ENCODE results near the gene SEMA3E.

Gene SEMA3E

DNA sequence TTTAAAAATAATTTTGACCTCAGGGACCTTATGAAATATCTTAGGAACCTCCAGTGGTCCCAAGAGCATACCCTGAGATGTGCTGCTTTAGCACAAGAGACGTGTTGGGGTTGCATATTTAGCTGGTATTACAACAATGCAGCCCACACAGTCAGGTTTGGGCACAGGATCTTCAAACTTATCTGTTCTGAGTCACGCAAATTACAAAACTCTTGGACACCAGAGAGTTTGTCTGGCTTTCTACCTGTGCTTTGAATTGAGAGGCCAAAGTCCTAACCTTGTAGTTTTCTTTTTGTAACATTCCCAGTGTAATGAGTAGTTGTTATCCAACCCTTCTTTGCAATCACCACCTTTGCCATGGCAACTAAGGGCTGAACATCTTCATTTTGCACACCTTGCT is 322.7 kb downstream of the SEMA3E start:
- TF ChIP-seq, protein P1, sequence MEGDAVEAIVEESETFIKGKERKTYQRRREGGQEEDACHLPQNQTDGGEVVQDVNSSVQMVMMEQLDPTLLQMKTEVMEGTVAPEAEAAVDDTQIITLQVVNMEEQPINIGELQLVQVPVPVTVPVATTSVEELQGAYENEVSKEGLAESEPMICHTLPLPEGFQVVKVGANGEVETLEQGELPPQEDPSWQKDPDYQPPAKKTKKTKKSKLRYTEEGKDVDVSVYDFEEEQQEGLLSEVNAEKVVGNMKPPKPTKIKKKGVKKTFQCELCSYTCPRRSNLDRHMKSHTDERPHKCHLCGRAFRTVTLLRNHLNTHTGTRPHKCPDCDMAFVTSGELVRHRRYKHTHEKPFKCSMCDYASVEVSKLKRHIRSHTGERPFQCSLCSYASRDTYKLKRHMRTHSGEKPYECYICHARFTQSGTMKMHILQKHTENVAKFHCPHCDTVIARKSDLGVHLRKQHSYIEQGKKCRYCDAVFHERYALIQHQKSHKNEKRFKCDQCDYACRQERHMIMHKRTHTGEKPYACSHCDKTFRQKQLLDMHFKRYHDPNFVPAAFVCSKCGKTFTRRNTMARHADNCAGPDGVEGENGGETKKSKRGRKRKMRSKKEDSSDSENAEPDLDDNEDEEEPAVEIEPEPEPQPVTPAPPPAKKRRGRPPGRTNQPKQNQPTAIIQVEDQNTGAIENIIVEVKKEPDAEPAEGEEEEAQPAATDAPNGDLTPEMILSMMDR (IDR thresholded peaks at IDR 0.05; ENCODE audit: extremely low read depth, insufficient read depth, missing control alignments), result no peak
- no peak for DNase-seq (ENCODE audit: low spot score)
- in situ Hi-C loops (cut with MboI; ENCODE audit: low pct_unique_long_range_greater_than_20kb, low sequenced_read_pairs, unreplicated experiment), result no loop called here

DNA sequence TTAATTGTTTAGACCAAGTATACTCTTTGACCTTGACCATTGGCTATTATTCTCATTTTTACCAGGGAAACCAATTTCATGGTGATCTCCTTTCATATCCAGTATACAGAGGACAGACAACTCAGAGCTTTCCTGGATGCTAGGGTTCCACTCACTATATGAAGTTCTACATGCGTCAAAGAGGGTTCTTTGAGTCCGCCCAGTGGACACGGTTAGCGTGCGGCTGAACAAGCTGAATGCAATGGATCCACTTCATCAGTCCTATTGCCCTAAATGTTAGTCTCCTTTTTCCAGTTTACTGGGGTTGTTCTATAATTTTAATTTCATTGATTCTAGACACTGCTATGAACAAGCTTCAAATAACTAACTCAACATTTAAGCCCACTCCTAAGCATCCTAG is 323.9 kb downstream of the SEMA3E start:
- TF ChIP-seq, protein P1 (IDR thresholded peaks at IDR 0.05; ENCODE audit: extremely low read depth, insufficient read depth, missing control alignments), result no peak
- in situ Hi-C loops (cut with MboI; ENCODE audit: low pct_unique_long_range_greater_than_20kb, low sequenced_read_pairs, unreplicated experiment), result no loop called here
- DNase-seq (ENCODE audit: low spot score), result no peak

DNA sequence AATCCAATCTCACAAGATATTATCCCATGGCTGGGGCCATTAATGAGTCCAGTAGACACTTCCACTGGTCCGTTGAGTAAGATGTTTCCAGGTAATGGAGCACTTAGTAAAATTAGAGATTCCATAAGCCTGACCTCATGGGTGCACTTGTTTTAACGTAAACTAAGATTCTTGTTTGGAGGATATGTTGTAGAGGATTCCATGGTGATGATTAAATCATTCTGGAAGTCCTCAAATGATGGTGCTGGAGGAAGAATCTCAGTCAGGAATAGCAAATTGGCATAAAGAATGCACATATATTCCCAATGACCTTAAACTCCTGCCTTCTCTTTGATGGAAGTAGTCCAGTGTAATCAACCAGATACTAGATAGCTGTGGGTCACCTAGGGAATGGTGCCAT is 324.3 kb downstream of the SEMA3E start:
- in situ Hi-C loops (cut with MboI; ENCODE audit: low pct_unique_long_range_greater_than_20kb, low sequenced_read_pairs, unreplicated experiment), result no loop called here
- TF ChIP-seq, protein P1 (IDR thresholded peaks at IDR 0.05; ENCODE audit: extremely low read depth, insufficient read depth, missing control alignments), result no peak
- no peak for DNase-seq (ENCODE audit: low spot score)

DNA sequence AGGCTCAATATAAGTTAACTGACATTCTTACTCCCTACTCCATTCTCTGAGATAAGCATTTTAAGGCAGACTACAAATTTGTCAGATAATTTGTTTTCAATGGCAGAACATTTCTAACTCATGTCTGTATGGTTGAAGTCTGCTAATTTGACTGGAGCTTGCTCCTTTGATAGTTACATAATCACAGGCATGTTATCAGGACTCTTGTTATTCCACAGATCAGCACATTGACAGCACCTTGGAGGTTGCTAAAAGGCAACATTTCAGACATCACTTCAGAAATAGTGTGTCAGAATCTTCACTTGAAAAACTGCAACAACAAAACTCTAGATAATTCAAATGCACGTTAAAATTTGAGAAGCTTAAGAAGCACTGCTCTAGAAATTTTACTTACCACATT is 327.9 kb downstream of the SEMA3E start:
- in situ Hi-C loops (cut with MboI; ENCODE audit: low pct_unique_long_range_greater_than_20kb, low sequenced_read_pairs, unreplicated experiment), result no loop called here
- DNase-seq (ENCODE audit: low spot score), result no peak
- TF ChIP-seq, protein P1 (IDR thresholded peaks at IDR 0.05; ENCODE audit: extremely low read depth, insufficient read depth, missing control alignments), result no peak

DNA sequence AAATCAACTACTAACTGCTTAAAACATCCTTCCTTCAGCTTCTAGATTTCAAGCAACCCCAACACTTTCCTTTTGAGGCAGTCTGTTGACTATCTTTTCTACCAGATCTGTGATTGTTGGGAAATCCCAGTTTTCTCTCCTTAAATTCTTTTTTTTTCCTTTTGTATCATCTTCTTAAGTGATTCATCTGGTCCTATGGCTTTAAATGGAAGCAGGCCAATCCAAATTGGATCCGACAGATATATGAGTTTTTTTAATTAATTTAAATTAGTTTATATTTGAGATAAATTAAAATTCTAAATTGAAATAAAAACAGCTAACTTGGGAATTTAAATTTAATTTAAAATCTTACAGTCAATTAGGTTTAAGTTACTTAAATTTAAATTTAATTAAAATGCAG is 335.0 kb downstream of the SEMA3E start:
- TF ChIP-seq, protein P1 (IDR thresholded peaks at IDR 0.05; ENCODE audit: extremely low read depth, insufficient read depth, missing control alignments), result no peak
- DNase-seq (ENCODE audit: low spot score), result no peak
- in situ Hi-C loops (cut with MboI; ENCODE audit: low pct_unique_long_range_greater_than_20kb, low sequenced_read_pairs, unreplicated experiment), result no loop called here
